ENCODE data around the gene NSUN3.

The NSUN3 gene

DNA sequence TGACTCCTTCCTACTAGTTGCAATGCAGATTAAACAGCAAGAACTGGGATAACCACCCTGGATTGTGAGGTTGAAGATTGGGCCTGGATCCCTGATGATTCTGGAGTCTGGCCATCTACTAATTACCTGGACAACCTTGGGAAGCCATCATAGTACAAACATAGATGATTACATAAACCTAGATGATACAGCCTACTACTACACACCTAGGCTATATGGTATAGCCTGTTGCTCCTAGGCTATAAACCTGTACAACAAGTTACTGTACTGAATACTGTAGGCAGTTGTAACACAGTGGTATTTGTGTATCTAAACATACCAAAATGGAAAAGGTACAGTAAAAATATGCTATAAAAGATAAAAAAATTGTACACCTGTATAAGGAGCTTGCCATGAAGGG, 48.0 kb downstream of the NSUN3 start:
- no peak overlapping the region for H3K9ac ChIP-seq (ENCODE audit: low read depth, low read length)
- no peak for TF ChIP-seq EZH2 (IDR thresholded peaks at IDR 0.05; ENCODE audit: borderline replicate concordance, low read depth, low read length, severe bottlenecking)
- H3K79me2 ChIP-seq (ENCODE audit: insufficient read depth, low read length): no peaks in the 10 kb centered on the region
- no peaks in the 10 kb centered on the region for H4K20me1 ChIP-seq (ENCODE audit: insufficient read depth, low read length)
- H3K4me3 ChIP-seq (ENCODE audit: low read depth in 1 of 2, low read length in 2 of 2): no peak overlapping the region
- H3K9me3 ChIP-seq (ENCODE audit: insufficient read depth, low read length, severe bottlenecking): no peaks in the 10 kb centered on the region
- H3K27me3 ChIP-seq (ENCODE audit: insufficient read depth, low read length, poor library complexity): no peaks in the 10 kb centered on the region
- no peak overlapping the region for H2AFZ ChIP-seq (ENCODE audit: low read depth, low read length)
- no peaks in the 10 kb centered on the region for H3K4me1 ChIP-seq (ENCODE audit: insufficient read depth, low read length)
- no peak overlapping the region for H3K4me2 ChIP-seq (ENCODE audit: insufficient read depth, low read length)
- DNase-seq (no peak), ATAC-seq (ENCODE audit: insufficient read depth, low read depth) (no peak)
- H3K36me3 ChIP-seq (ENCODE audit: insufficient read depth, low read length): peaks cover 33% of the 10 kb centered on the region
- no peak overlapping the region for H3K27ac ChIP-seq (ENCODE audit: low read length)

DNA sequence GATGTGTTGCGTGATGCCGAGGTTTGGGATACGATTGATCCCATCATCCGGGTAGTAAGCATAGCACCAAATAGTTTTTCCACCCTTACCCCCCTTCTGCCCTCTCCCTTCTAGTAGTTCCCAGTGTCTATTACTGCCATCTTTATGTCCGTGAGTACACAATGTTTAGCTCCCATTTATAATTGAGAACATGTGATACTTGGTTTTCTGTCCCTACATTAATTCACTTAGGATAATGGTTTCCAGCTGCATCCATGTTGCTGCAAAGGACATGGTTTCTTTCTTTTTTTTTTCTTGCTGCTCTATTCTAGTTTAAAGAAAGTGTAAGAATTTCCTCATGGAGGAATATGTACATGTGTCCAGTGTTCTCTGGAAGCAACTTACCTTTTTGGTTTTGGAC, 51.8 kb downstream of the NSUN3 start:
- no peak for ATAC-seq (ENCODE audit: insufficient read depth, low read depth)
- Histone ChIP-seq H3K4me3 (ENCODE audit: low read depth in 1 of 2, low read length in 2 of 2) (no peak overlapping the region), H3K9me3 (ENCODE audit: insufficient read depth, low read length, severe bottlenecking) (no peaks in the 10 kb centered on the region), H3K4me1 (ENCODE audit: insufficient read depth, low read length) (no peaks in the 10 kb centered on the region), H3K27ac (ENCODE audit: low read length) (no peak overlapping the region), H2AFZ (ENCODE audit: low read depth, low read length) (no peak overlapping the region), H3K4me2 (ENCODE audit: insufficient read depth, low read length) (no peak overlapping the region), H3K27me3 (ENCODE audit: insufficient read depth, low read length, poor library complexity) (no peaks in the 10 kb centered on the region), H3K9ac (ENCODE audit: low read depth, low read length) (no peak overlapping the region), H3K79me2 (ENCODE audit: insufficient read depth, low read length) (no peaks in the 10 kb centered on the region), H3K36me3 (ENCODE audit: insufficient read depth, low read length) (peaks cover 22% of the 10 kb centered on the region), H4K20me1 (ENCODE audit: insufficient read depth, low read length) (no peaks in the 10 kb centered on the region)
- no peak for DNase-seq
- TF ChIP-seq EZH2 (IDR thresholded peaks at IDR 0.05; ENCODE audit: borderline replicate concordance, low read depth, low read length, severe bottlenecking): no peak
- TF ChIP-seq, protein P1, sequence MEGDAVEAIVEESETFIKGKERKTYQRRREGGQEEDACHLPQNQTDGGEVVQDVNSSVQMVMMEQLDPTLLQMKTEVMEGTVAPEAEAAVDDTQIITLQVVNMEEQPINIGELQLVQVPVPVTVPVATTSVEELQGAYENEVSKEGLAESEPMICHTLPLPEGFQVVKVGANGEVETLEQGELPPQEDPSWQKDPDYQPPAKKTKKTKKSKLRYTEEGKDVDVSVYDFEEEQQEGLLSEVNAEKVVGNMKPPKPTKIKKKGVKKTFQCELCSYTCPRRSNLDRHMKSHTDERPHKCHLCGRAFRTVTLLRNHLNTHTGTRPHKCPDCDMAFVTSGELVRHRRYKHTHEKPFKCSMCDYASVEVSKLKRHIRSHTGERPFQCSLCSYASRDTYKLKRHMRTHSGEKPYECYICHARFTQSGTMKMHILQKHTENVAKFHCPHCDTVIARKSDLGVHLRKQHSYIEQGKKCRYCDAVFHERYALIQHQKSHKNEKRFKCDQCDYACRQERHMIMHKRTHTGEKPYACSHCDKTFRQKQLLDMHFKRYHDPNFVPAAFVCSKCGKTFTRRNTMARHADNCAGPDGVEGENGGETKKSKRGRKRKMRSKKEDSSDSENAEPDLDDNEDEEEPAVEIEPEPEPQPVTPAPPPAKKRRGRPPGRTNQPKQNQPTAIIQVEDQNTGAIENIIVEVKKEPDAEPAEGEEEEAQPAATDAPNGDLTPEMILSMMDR (IDR thresholded peaks at IDR 0.05; ENCODE audit: borderline replicate concordance, extremely low read depth, low read length, poor library complexity, severe bottlenecking): no peak

DNA sequence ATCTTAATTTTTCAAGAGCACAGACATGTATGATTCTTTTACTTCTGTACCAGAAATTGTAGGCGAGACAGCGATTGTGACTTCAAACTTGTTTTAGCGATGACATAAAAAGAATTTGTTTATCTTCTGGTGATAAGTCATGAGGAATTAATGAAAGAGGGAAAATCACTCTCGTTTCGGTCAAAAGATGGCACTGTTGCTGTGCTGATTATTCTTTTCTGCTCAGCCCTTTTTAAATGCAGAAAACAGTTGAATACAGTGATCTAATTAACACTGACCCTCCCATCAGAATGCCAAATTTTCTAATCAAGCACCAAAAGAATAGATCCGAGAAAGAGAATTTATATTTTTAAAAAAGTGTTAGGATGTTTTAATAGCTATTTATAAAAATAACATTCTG, 52.6 kb downstream of the NSUN3 start:
- H3K4me3 ChIP-seq (ENCODE audit: low read depth in 1 of 2, low read length in 2 of 2): no peak overlapping the region
- H3K79me2 ChIP-seq (ENCODE audit: insufficient read depth, low read length): no peaks in the 10 kb centered on the region
- H3K9ac ChIP-seq (ENCODE audit: low read depth, low read length): no peak overlapping the region
- H3K4me1 ChIP-seq (ENCODE audit: insufficient read depth, low read length): no peaks in the 10 kb centered on the region
- H3K27me3 ChIP-seq (ENCODE audit: insufficient read depth, low read length, poor library complexity): no peaks in the 10 kb centered on the region
- peaks cover 15% of the 10 kb centered on the region for H3K36me3 ChIP-seq (ENCODE audit: insufficient read depth, low read length)
- H3K9me3 ChIP-seq (ENCODE audit: insufficient read depth, low read length, severe bottlenecking): no peaks in the 10 kb centered on the region
- no peak for TF ChIP-seq EZH2 (IDR thresholded peaks at IDR 0.05; ENCODE audit: borderline replicate concordance, low read depth, low read length, severe bottlenecking)
- TF ChIP-seq, protein P1 (IDR thresholded peaks at IDR 0.05; ENCODE audit: borderline replicate concordance, extremely low read depth, low read length, poor library complexity, severe bottlenecking): peak; percentile 46
- no peaks in the 10 kb centered on the region for H4K20me1 ChIP-seq (ENCODE audit: insufficient read depth, low read length)
- no peak for ATAC-seq (ENCODE audit: insufficient read depth, low read depth)
- H3K27ac ChIP-seq (ENCODE audit: low read length): no peak overlapping the region
- H2AFZ ChIP-seq (ENCODE audit: low read depth, low read length): no peak overlapping the region
- no peak for DNase-seq
- no peak overlapping the region for H3K4me2 ChIP-seq (ENCODE audit: insufficient read depth, low read length)

DNA sequence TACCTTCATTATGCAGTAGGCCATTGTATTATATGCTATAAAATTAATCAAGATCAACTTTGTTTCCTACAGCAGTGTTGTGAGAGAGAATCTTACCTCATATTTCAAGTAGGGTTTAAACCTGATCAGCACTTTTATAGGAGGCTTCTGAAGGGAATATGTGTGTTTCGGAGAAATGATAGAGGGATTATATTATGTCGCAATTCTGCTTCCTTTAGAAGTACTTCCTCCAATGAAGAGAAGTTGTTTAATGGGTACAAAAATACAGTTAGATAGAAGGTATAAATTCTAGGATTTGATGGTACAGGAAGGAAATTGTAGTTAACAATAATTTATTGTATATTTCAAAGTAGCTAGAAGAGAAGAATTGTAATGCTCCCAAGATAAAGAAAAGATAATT, 54.9 kb downstream of the NSUN3 start:
- no peak for TF ChIP-seq EZH2 (IDR thresholded peaks at IDR 0.05; ENCODE audit: borderline replicate concordance, low read depth, low read length, severe bottlenecking)
- TF ChIP-seq, protein P1 (IDR thresholded peaks at IDR 0.05; ENCODE audit: borderline replicate concordance, extremely low read depth, low read length, poor library complexity, severe bottlenecking): no peak
- Histone ChIP-seq H3K4me1 (ENCODE audit: insufficient read depth, low read length) (no peaks in the 10 kb centered on the region), H4K20me1 (ENCODE audit: insufficient read depth, low read length) (no peaks in the 10 kb centered on the region), H3K4me2 (ENCODE audit: insufficient read depth, low read length) (no peak overlapping the region), H3K36me3 (ENCODE audit: insufficient read depth, low read length) (peaks cover 5% of the 10 kb centered on the region), H3K79me2 (ENCODE audit: insufficient read depth, low read length) (no peaks in the 10 kb centered on the region; the same call in 1 of the 2 replicates), H2AFZ (ENCODE audit: low read depth, low read length) (no peak overlapping the region), H3K27me3 (ENCODE audit: insufficient read depth, low read length, poor library complexity) (no peaks in the 10 kb centered on the region), H3K27ac (ENCODE audit: low read length) (no peak overlapping the region), H3K9me3 (ENCODE audit: insufficient read depth, low read length, severe bottlenecking) (no peaks in the 10 kb centered on the region), H3K9ac (ENCODE audit: low read depth, low read length) (no peak overlapping the region), H3K4me3 (ENCODE audit: low read depth in 1 of 2, low read length in 2 of 2) (no peak overlapping the region)
- ATAC-seq (ENCODE audit: insufficient read depth, low read depth): no peak
- no peak for DNase-seq

All from DND-41 (cell line).